Karpas-422 (cell line): Measurements from ENCODE around the gene SPON1. TPM values are rescaled to one million over a fixed set of nuclear protein-coding genes. Genes with fewer than 3 reads are reported as not detected.
"Not testable (repeated sequence)": the region's sequence is repeated elsewhere in the genome, so short reads cannot be mapped to it uniquely, and the experiment has no call there.

Experiments used
- DNase-seq: peaks from one replicate; pipeline ENCODE4 v3.0.0-alpha.2; 2015
- H2AFZ ChIP-seq: fragments of 200-600 bp; sonication (generic); 2 replicates; pipeline ENCODE4 v1.6.1; 2014; ENCODE audit warnings: antibody characterized with exemption, low read length, mixed read lengths
- H3K27ac ChIP-seq: fragments of 200-600 bp; sonication (generic); 2 replicates; pipeline ENCODE4 v1.5.1; 2014; ENCODE audit warnings: mild to moderate bottlenecking, low read length, moderate library complexity
- H3K27me3 ChIP-seq: fragments of 200-600 bp; sonication (generic); 2 replicates; pipeline ENCODE4 v1.6.1; 2014; ENCODE audit warnings: low read length, mixed read lengths
- H3K36me3 ChIP-seq: fragments of 200-600 bp; sonication (generic); 2 replicates; pipeline ENCODE4 v1.6.1; 2014; ENCODE audit warnings: low read length, mixed read lengths; ENCODE audit not compliant: insufficient read depth
- H3K4me1 ChIP-seq: fragments of 200-600 bp; sonication (generic); 2 replicates; pipeline ENCODE4 v1.6.1; 2014; ENCODE audit warnings: mild to moderate bottlenecking, low read length, mixed read lengths
- H3K4me2 ChIP-seq: fragments of 200-600 bp; sonication (generic); 2 replicates; pipeline ENCODE4 v1.6.1; 2014; ENCODE audit warnings: low read length, low read depth, mild to moderate bottlenecking; ENCODE audit not compliant: poor library complexity, severe bottlenecking
- H3K4me3 ChIP-seq: fragments of 200-600 bp; sonication (generic); 2 replicates; pipeline ENCODE4 v1.5.1; 2014; ENCODE audit warnings: mild to moderate bottlenecking, antibody characterized with exemption, low read length, mixed read lengths
- H3K79me2 ChIP-seq: fragments of 200-600 bp; sonication (generic); 2 replicates; pipeline ENCODE4 v1.6.1; 2014; ENCODE audit warnings: mild to moderate bottlenecking, low read length, mixed read lengths
- H3K9ac ChIP-seq: fragments of 200-600 bp; sonication (generic); 2 replicates; pipeline ENCODE4 v1.6.0; 2014; ENCODE audit warnings: low read length
- H3K9me2 ChIP-seq: fragments of 200-600 bp; sonication (generic), shearing (Covaris generic); replicated peaks from 2 replicates; pipeline ENCODE4 v1.6.0; 2014; ENCODE audit warnings: mild to moderate bottlenecking, low read length, moderate library complexity; ENCODE audit not compliant: insufficient read depth
- H3K9me3 ChIP-seq: fragments of 300-700, 200-600 bp; sonication (generic); 2 replicates; pipeline ENCODE4 v1.6.1; 2014; ENCODE audit warnings: low read length, mixed read lengths
- H4K20me1 ChIP-seq: fragments of 200-600 bp; sonication (generic); 2 replicates; pipeline ENCODE4 v1.6.1; 2014; ENCODE audit warnings: mild to moderate bottlenecking, antibody characterized with exemption, low read length, low read depth; ENCODE audit not compliant: insufficient read depth
- total RNA-seq: library from RNA; depleted of rRNA; stranded (reverse); fragments of >200 nt; shearing (Covaris generic); gene quantifications from 2 replicates; pipeline ENCODE4 v1.2.3, GENCODE V29; 2014; ENCODE audit warnings: low replicate concordance

Gene SPON1
- total RNA-seq, 1 experiment from 2014 or later, result not detected

GRCh38 chr11:13926366-13926765 is 36.2 kb upstream of the SPON1 start:
- H2AFZ ChIP-seq, H3K4me2 ChIP-seq, H3K9ac ChIP-seq, DNase-seq, H3K4me1 ChIP-seq, H3K79me2 ChIP-seq, H3K9me3 ChIP-seq, H3K27me3 ChIP-seq, H3K9me2 ChIP-seq, H3K36me3 ChIP-seq, H3K4me3 ChIP-seq, H4K20me1 ChIP-seq, H3K27ac ChIP-seq: not testable (repeated sequence)

- H3K27me3 ChIP-seq, result no peaks in the 10 kb centered on the region
- H3K9me3 ChIP-seq, result no peaks in the 10 kb centered on the region
- no peak overlapping the region for H3K4me3 ChIP-seq
- H4K20me1 ChIP-seq, result no peaks in the 10 kb centered on the region
- H3K4me1 ChIP-seq, result no peaks in the 10 kb centered on the region
- no peak for DNase-seq
- H3K4me2 ChIP-seq, result no peak overlapping the region
- no peak overlapping the region for H3K9ac ChIP-seq
- no peak overlapping the region for H3K27ac ChIP-seq
- H3K9me2 ChIP-seq, result no peaks in the 10 kb centered on the region
- no peaks in the 10 kb centered on the region for H3K79me2 ChIP-seq
- no peak overlapping the region for H2AFZ ChIP-seq
- H3K36me3 ChIP-seq, result no peaks in the 10 kb centered on the region
Measured at GRCh38 chr11:13926981-13927380, 35.5 kb upstream of the SPON1 start.

GRCh38 chr11:13927481-13927880 is 35.0 kb upstream of the SPON1 start:
- H3K27me3 ChIP-seq, result no peaks in the 10 kb centered on the region
- no peak overlapping the region for H3K4me2 ChIP-seq
- no peaks in the 10 kb centered on the region for H3K9me3 ChIP-seq
- no peak overlapping the region for H3K4me3 ChIP-seq
- no peaks in the 10 kb centered on the region for H4K20me1 ChIP-seq
- no peaks in the 10 kb centered on the region for H3K36me3 ChIP-seq
- no peak overlapping the region for H2AFZ ChIP-seq
- H3K9me2 ChIP-seq, result no peaks in the 10 kb centered on the region
- no peak overlapping the region for H3K9ac ChIP-seq
- DNase-seq, result no peak
- no peaks in the 10 kb centered on the region for H3K4me1 ChIP-seq
- H3K27ac ChIP-seq, result no peak overlapping the region
- no peaks in the 10 kb centered on the region for H3K79me2 ChIP-seq

- no peak overlapping the region for H3K27ac ChIP-seq
- H3K9me3 ChIP-seq, result no peaks in the 10 kb centered on the region
- H3K4me1 ChIP-seq, result no peaks in the 10 kb centered on the region
- no peaks in the 10 kb centered on the region for H3K27me3 ChIP-seq
- no peak for DNase-seq
- no peak overlapping the region for H2AFZ ChIP-seq
- H3K79me2 ChIP-seq, result no peaks in the 10 kb centered on the region
- H4K20me1 ChIP-seq, result no peaks in the 10 kb centered on the region
- H3K4me2 ChIP-seq, result no peak overlapping the region
- H3K36me3 ChIP-seq, result no peaks in the 10 kb centered on the region
- no peak overlapping the region for H3K9ac ChIP-seq
- no peak overlapping the region for H3K4me3 ChIP-seq
- no peaks in the 10 kb centered on the region for H3K9me2 ChIP-seq
Measured at GRCh38 chr11:13928566-13929251, 33.8 kb upstream of the SPON1 start.

- no peak overlapping the region for H3K4me3 ChIP-seq
- no peak overlapping the region for H2AFZ ChIP-seq
- H3K36me3 ChIP-seq, result no peaks in the 10 kb centered on the region
- no peak overlapping the region for H3K27ac ChIP-seq
- no peaks in the 10 kb centered on the region for H3K4me1 ChIP-seq
- H3K9ac ChIP-seq, result no peak overlapping the region
- no peak overlapping the region for H3K4me2 ChIP-seq
- H3K79me2 ChIP-seq, result no peaks in the 10 kb centered on the region
- no peaks in the 10 kb centered on the region for H4K20me1 ChIP-seq
- no peaks in the 10 kb centered on the region for H3K9me3 ChIP-seq
- no peaks in the 10 kb centered on the region for H3K27me3 ChIP-seq
- DNase-seq, result no peak
- H3K9me2 ChIP-seq, result no peaks in the 10 kb centered on the region
Measured at GRCh38 chr11:13929395-13929891, 33.1 kb upstream of the SPON1 start.

GRCh38 chr11:13931356-13931755 is 31.2 kb upstream of the SPON1 start:
- Histone ChIP-seq H2AFZ (no peak overlapping the region), H3K4me1 (no peaks in the 10 kb centered on the region), H3K4me3 (no peak overlapping the region), H3K9me3 (no peaks in the 10 kb centered on the region), H3K79me2 (no peaks in the 10 kb centered on the region), H3K27ac (no peak overlapping the region), H4K20me1 (no peaks in the 10 kb centered on the region), H3K36me3 (no peaks in the 10 kb centered on the region), H3K9me2 (no peaks in the 10 kb centered on the region), H3K4me2 (no peak overlapping the region), H3K9ac (no peak overlapping the region), H3K27me3 (no peaks in the 10 kb centered on the region)
- no peak for DNase-seq

GRCh38 chr11:13937154-13937553 is 25.4 kb upstream of the SPON1 start:
- not testable (repeated sequence) for H3K9me3 ChIP-seq, H4K20me1 ChIP-seq, H3K79me2 ChIP-seq, H3K4me3 ChIP-seq, H3K27ac ChIP-seq, H3K4me2 ChIP-seq, H2AFZ ChIP-seq, H3K36me3 ChIP-seq, H3K4me1 ChIP-seq, H3K9ac ChIP-seq, DNase-seq, H3K9me2 ChIP-seq, H3K27me3 ChIP-seq

GRCh38 chr11:13938829-13939228 is 23.7 kb upstream of the SPON1 start:
- not testable (repeated sequence) for H2AFZ ChIP-seq, H3K4me2 ChIP-seq, H4K20me1 ChIP-seq, H3K9ac ChIP-seq, H3K27me3 ChIP-seq, H3K27ac ChIP-seq, H3K36me3 ChIP-seq, DNase-seq, H3K9me3 ChIP-seq, H3K9me2 ChIP-seq, H3K4me1 ChIP-seq, H3K79me2 ChIP-seq, H3K4me3 ChIP-seq
